ENCODE data around the gene SLU7.
A peak's percentile ranks its signal among the peaks of the same experiment; 100 is the strongest.

Gene SLU7

GRCh38 chr5:160370713-160371034 is 48.2 kb downstream of the SLU7 start:
- TF ChIP-seq, protein P1, sequence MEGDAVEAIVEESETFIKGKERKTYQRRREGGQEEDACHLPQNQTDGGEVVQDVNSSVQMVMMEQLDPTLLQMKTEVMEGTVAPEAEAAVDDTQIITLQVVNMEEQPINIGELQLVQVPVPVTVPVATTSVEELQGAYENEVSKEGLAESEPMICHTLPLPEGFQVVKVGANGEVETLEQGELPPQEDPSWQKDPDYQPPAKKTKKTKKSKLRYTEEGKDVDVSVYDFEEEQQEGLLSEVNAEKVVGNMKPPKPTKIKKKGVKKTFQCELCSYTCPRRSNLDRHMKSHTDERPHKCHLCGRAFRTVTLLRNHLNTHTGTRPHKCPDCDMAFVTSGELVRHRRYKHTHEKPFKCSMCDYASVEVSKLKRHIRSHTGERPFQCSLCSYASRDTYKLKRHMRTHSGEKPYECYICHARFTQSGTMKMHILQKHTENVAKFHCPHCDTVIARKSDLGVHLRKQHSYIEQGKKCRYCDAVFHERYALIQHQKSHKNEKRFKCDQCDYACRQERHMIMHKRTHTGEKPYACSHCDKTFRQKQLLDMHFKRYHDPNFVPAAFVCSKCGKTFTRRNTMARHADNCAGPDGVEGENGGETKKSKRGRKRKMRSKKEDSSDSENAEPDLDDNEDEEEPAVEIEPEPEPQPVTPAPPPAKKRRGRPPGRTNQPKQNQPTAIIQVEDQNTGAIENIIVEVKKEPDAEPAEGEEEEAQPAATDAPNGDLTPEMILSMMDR (IDR thresholded peaks at IDR 0.05; ENCODE audit: insufficient read depth, low read depth, low read length, missing control alignments) = no peak
- no peak for DNase-seq (ENCODE audit: low read depth)
- H3K4me3 ChIP-seq (ENCODE audit: low read length) = peak overlapping the region; percentile 29

GRCh38 chr5:160369990-160370712 is 48.7 kb downstream of the SLU7 start, which contains the start of gene C1QTNF2:
C1QTNF2 (minus strand) TSS chr5:160370626; CDS start chr5:160355011, 15,615 bp downstream.
- peak; percentile 65 for DNase-seq (ENCODE audit: low read depth)
- TF ChIP-seq, protein P1 (IDR thresholded peaks at IDR 0.05; ENCODE audit: insufficient read depth, low read depth, low read length, missing control alignments) = no peak
- H3K4me3 ChIP-seq (ENCODE audit: low read length) = peak within 1 kb of the TSS; percentile 29

DNA sequence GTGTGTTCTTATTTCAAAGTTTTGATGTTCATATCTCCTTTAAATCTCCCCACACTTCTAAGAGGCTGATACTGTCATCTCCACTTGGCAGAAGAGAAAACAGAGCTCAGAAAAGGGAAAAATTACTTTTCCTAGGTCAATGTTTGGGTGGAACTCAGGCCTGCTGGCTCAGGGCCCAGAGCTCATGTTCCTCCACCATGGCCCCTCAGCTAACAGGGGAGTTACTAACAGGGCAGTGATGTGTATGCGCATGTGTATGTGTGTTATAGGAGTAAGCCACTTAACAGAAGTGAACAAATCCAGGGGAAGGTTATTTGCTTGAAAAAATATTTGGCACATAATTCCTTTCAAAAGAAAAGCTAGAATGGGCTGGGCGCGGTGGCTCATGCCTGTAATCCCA is 51.0 kb downstream of the SLU7 start:
- TF ChIP-seq, protein P1 (IDR thresholded peaks at IDR 0.05; ENCODE audit: insufficient read depth, low read depth, low read length, missing control alignments) = no peak
- DNase-seq (ENCODE audit: low read depth) = no peak
- H3K4me3 ChIP-seq (ENCODE audit: low read length) = no peak overlapping the region

DNA sequence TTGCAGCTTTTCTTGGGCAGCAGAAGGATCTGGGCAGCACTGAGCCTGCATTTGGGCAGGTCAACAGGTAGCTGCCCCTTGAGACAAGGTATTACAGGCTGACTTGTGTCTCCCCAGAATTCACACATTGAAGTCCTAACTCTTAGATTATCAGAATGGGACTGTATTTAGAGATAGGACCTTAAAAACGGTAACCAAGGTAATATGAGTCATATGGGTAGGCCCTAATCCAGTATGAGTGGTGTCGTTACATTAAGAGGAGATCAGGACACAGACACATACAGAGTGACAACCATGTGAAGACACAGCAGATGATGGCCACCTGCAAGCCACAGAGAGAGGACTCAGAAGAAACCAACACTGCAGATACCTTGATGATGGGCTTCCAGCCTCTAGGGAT is 51.6 kb downstream of the SLU7 start:
- no peak overlapping the region for H3K4me3 ChIP-seq (ENCODE audit: low read length)

DNA sequence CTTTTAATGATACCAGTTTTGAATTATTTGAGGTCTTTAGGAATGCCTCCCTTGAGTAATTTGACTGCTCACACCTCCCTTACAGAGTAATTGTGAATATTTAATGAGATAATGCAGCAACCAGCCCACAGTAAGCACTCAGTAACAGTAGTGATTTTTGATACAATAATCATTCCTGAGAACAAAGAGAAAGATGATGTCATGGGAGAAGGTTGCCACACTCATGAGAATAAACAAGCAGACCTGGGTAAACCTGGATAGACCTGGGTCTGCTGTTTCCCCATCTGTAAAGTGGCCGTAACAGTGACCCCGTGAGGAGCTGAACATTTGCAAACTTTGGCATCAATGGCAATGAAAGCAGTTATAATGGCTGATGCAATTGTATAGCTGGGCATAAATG is 52.7 kb downstream of the SLU7 start:
- DNase-seq (ENCODE audit: low read depth) = peak; percentile 49
- TF ChIP-seq, protein P1 (IDR thresholded peaks at IDR 0.05; ENCODE audit: insufficient read depth, low read depth, low read length, missing control alignments) = no peak
- H3K4me3 ChIP-seq (ENCODE audit: low read length) = no peak overlapping the region

More for the DNA sequence above, 51.6 kb downstream of the SLU7 start:
- TF ChIP-seq, protein P1 (IDR thresholded peaks at IDR 0.05; ENCODE audit: insufficient read depth, low read depth, low read length, missing control alignments) = no peak
- DNase-seq (ENCODE audit: low read depth) = no peak

DNA sequence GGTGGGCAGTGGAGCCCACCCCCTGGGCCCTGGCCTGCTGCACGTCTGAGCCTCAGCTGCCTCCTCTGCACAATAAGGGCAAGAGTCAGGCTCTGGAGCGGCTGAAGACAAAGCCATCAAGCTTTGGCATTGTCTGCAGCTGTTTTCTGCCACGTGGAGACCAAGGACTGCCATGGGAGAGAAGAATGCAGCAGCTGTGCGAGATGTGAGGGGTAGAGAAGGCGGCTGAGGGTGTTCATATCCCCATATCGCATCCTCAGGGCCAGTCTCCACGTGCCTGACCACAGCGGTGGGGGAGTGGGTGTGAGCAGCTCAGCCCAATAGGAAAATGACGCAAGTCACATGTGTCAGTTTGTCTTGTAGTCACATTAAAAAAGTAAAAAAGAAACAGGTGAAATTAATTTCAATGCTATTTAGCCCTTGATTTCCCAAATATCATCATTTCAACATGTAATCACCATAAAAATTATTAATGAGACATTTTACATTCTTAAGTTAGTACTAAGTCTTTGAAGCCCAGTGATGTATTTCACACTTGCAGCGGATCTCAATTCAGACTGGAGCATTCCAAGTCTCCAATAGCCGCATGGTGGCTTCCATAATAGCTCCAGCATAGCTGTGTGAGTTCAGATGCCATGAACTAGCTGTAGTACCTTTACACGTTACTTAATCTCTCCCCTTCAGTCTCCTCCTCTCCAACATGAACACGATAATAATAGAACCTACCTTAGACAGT is 55.1 kb downstream of the SLU7 start:
- no peak overlapping the region for H3K4me3 ChIP-seq (ENCODE audit: low read length)
- TF ChIP-seq, protein P1 (IDR thresholded peaks at IDR 0.05; ENCODE audit: insufficient read depth, low read depth, low read length, missing control alignments) = no peak
- no peak for DNase-seq (ENCODE audit: low read depth)

Data from epithelial cell of esophagus (primary cell).